ENCODE measurements around the gene FBXL19. TPM values are rescaled to one million over a fixed set of nuclear protein-coding genes. Genes with fewer than 3 reads are reported as not detected.

Gene FBXL19
- total RNA-seq, 3 donors from 2014 or later: 25.8 to 31.3 (median 30.8) TPM

- no peak within 1 kb of the TSS for H3K4me3 Mint-ChIP-seq
- ATAC-seq: peak; percentile 76 to 78
- peaks cover 2% of the 10 kb centered on the region for H3K4me1 Mint-ChIP-seq (ENCODE audit: low read depth)
- H3K36me3 Mint-ChIP-seq (ENCODE audit: insufficient read depth): peaks cover 15% of the 10 kb centered on the region
- H3K27me3 Mint-ChIP-seq (ENCODE audit: low read depth): no peaks in the 10 kb centered on the region
- H3K9me3 Mint-ChIP-seq: no peaks in the 10 kb centered on the region
- peak; percentile 83 for DNase-seq
These were observed 61.5 kb downstream of the FBXL19 start, which contains the start of gene HSD3B7 for GRCh38 chr16:30984669-30985400. Gene HSD3B7, plus strand, starts transcription at chr16:30985207. Its CDS starts 452 bp downstream, at chr16:30985659.

GRCh38 chr16:30985401-30986128, 62.2 kb downstream of the FBXL19 start:
- Mint-ChIP-seq H3K4me3 (no peak overlapping the region), H3K4me1 (ENCODE audit: low read depth) (peaks cover 2% of the 10 kb centered on the region), H3K36me3 (ENCODE audit: insufficient read depth) (peaks cover 11% of the 10 kb centered on the region), H3K27me3 (ENCODE audit: low read depth) (no peaks in the 10 kb centered on the region), H3K9me3 (no peaks in the 10 kb centered on the region)
- DNase-seq: no peak
- peak; percentile 6 to 16 for ATAC-seq

- DNase-seq (no peak), ATAC-seq (no peak)
- Mint-ChIP-seq H3K36me3 (ENCODE audit: insufficient read depth) (peaks cover 9% of the 10 kb centered on the region), H3K4me1 (ENCODE audit: low read depth) (peaks cover 2% of the 10 kb centered on the region), H3K27me3 (ENCODE audit: low read depth) (no peaks in the 10 kb centered on the region), H3K4me3 (no peak overlapping the region), H3K9me3 (no peaks in the 10 kb centered on the region)
These were observed 63.0 kb downstream of the FBXL19 start for GRCh38 chr16:30986129-30986991.

GRCh38 chr16:30987581-30988190, 64.3 kb downstream of the FBXL19 start:
- ATAC-seq: no peak
- Mint-ChIP-seq H3K27me3 (ENCODE audit: low read depth) (no peaks in the 10 kb centered on the region), H3K36me3 (ENCODE audit: insufficient read depth) (peaks cover 5% of the 10 kb centered on the region), H3K9me3 (no peaks in the 10 kb centered on the region), H3K4me1 (ENCODE audit: low read depth) (peaks cover 2% of the 10 kb centered on the region), H3K4me3 (no peak overlapping the region)
- no peak for DNase-seq

GRCh38 chr16:30989469-30990047, 66.2 kb downstream of the FBXL19 start:
- Mint-ChIP-seq H3K4me1 (ENCODE audit: low read depth) (peaks cover under 1% of the 10 kb centered on the region), H3K27me3 (ENCODE audit: low read depth) (no peaks in the 10 kb centered on the region), H3K4me3 (no peak overlapping the region), H3K36me3 (ENCODE audit: insufficient read depth) (no peaks in the 10 kb centered on the region), H3K9me3 (no peaks in the 10 kb centered on the region)
- DNase-seq (no peak), ATAC-seq (no peak)

- ATAC-seq: no peak
- Mint-ChIP-seq H3K36me3 (ENCODE audit: insufficient read depth) (no peaks in the 10 kb centered on the region), H3K9me3 (no peaks in the 10 kb centered on the region), H3K4me1 (ENCODE audit: low read depth) (peaks cover 2% of the 10 kb centered on the region), H3K27me3 (ENCODE audit: low read depth) (no peaks in the 10 kb centered on the region), H3K4me3 (no peak overlapping the region)
- no peak for DNase-seq
These were observed 66.7 kb downstream of the FBXL19 start for GRCh38 chr16:30990105-30990504.

GRCh38 chr16:30991052-30991451, 67.7 kb downstream of the FBXL19 start:
- Mint-ChIP-seq H3K36me3 (ENCODE audit: insufficient read depth) (no peaks in the 10 kb centered on the region), H3K27me3 (ENCODE audit: low read depth) (no peaks in the 10 kb centered on the region), H3K4me1 (ENCODE audit: low read depth) (peaks cover 2% of the 10 kb centered on the region), H3K4me3 (no peak overlapping the region), H3K9me3 (no peaks in the 10 kb centered on the region)
- DNase-seq (no peak), ATAC-seq (no peak)

- H3K4me1 Mint-ChIP-seq (ENCODE audit: low read depth): peaks cover 8% of the 10 kb centered on the region
- ATAC-seq: no peak
- no peak overlapping the region for H3K4me3 Mint-ChIP-seq
- no peaks in the 10 kb centered on the region for H3K36me3 Mint-ChIP-seq (ENCODE audit: insufficient read depth)
- H3K27me3 Mint-ChIP-seq (ENCODE audit: low read depth): no peaks in the 10 kb centered on the region
- H3K9me3 Mint-ChIP-seq: no peaks in the 10 kb centered on the region
- no peak for DNase-seq
These were observed 69.0 kb downstream of the FBXL19 start for GRCh38 chr16:30992276-30992780.

GRCh38 chr16:30992931-30993816, 69.8 kb downstream of the FBXL19 start:
- H3K4me1 Mint-ChIP-seq (ENCODE audit: low read depth): peaks cover 8% of the 10 kb centered on the region
- DNase-seq (no peak), ATAC-seq (no peak)
- H3K9me3 Mint-ChIP-seq: no peaks in the 10 kb centered on the region
- H3K36me3 Mint-ChIP-seq (ENCODE audit: insufficient read depth): no peaks in the 10 kb centered on the region
- H3K27me3 Mint-ChIP-seq (ENCODE audit: low read depth): no peaks in the 10 kb centered on the region
- H3K4me3 Mint-ChIP-seq: no peak overlapping the region

- no peaks in the 10 kb centered on the region for H3K36me3 Mint-ChIP-seq (ENCODE audit: insufficient read depth)
- no peak for DNase-seq
- peaks cover 8% of the 10 kb centered on the region for H3K4me1 Mint-ChIP-seq (ENCODE audit: low read depth)
- no peaks in the 10 kb centered on the region for H3K9me3 Mint-ChIP-seq
- H3K27me3 Mint-ChIP-seq (ENCODE audit: low read depth): no peaks in the 10 kb centered on the region
- peak overlapping the region; percentile 54 for H3K4me3 Mint-ChIP-seq
- ATAC-seq: no peak
These were observed 72.6 kb downstream of the FBXL19 start for GRCh38 chr16:30995927-30996323.

- H3K9me3 Mint-ChIP-seq: no peaks in the 10 kb centered on the region
- no peaks in the 10 kb centered on the region for H3K36me3 Mint-ChIP-seq (ENCODE audit: insufficient read depth)
- ATAC-seq (no peak), DNase-seq (no peak)
- peak overlapping the region; percentile 69 for H3K4me3 Mint-ChIP-seq
- H3K4me1 Mint-ChIP-seq (ENCODE audit: low read depth): peaks cover 8% of the 10 kb centered on the region
- no peaks in the 10 kb centered on the region for H3K27me3 Mint-ChIP-seq (ENCODE audit: low read depth)
These were observed 73.1 kb downstream of the FBXL19 start for GRCh38 chr16:30996324-30996984.

GRCh38 chr16:30996985-30997724, 73.8 kb downstream of the FBXL19 start:
- DNase-seq (peak; percentile 80), ATAC-seq (peak; percentile 97 to 98)
- Mint-ChIP-seq H3K4me3 (peak overlapping the region; percentile 69), H3K27me3 (ENCODE audit: low read depth) (no peaks in the 10 kb centered on the region), H3K4me1 (ENCODE audit: low read depth) (peaks cover 8% of the 10 kb centered on the region), H3K36me3 (ENCODE audit: insufficient read depth) (no peaks in the 10 kb centered on the region), H3K9me3 (no peaks in the 10 kb centered on the region)
